DND-41 (cell line): ENCODE results near the gene NEMP2.

Experiments
- ATAC-seq: fragments of 200-7000 bp; cut with Tn5 transposase; 3 replicates; pipeline ENCODE4 v1.9.1; 2021; ENCODE audit warnings: low read depth; ENCODE audit not compliant: insufficient read depth
- DNase-seq: peaks from one replicate; pipeline ENCODE4 v3.0.0-alpha.2; 2020
- H2AFZ ChIP-seq: 2 replicates; pipeline ENCODE4 v1.6.0; 2012; ENCODE audit warnings: low read depth, low read length
- H3K27ac ChIP-seq: 2 replicates; pipeline ENCODE4 v1.5.1; 2012; ENCODE audit warnings: low read length, inconsistent platforms
- H3K27me3 ChIP-seq: fragments of 200-600 bp; sonication (generic); 2 replicates; pipeline ENCODE4 v1.6.0; 2012; ENCODE audit warnings: low read length, mild to moderate bottlenecking, inconsistent platforms; ENCODE audit not compliant: insufficient read depth, poor library complexity
- H3K36me3 ChIP-seq: 2 replicates; pipeline ENCODE4 v1.5.1; 2012; ENCODE audit warnings: low read length, inconsistent platforms; ENCODE audit not compliant: insufficient read depth
- H3K4me1 ChIP-seq: 2 replicates; pipeline ENCODE4 v1.5.1; 2012; ENCODE audit warnings: mild to moderate bottlenecking, low read length; ENCODE audit not compliant: insufficient read depth
- H3K4me2 ChIP-seq: 2 replicates; pipeline ENCODE4 v1.6.0; 2012; ENCODE audit warnings: mild to moderate bottlenecking, moderate library complexity, low read length, inconsistent platforms; ENCODE audit not compliant: insufficient read depth
- H3K4me3 ChIP-seq, 2 experiments: fragments of 200-600 bp in 1 of 2; shearing (Covaris generic) in 1 of 2; 2 replicates each; pipeline ENCODE4 v1.5.1; 2012 to 2016; ENCODE audit warnings: inconsistent platforms in 2 of 2, low read length in 2 of 2, mild to moderate bottlenecking in 2 of 2, low read depth in 1 of 2, moderate library complexity in 1 of 2
- H3K79me2 ChIP-seq: 2 replicates; pipeline ENCODE4 v1.6.0; 2012; ENCODE audit warnings: low read length, inconsistent platforms; ENCODE audit not compliant: insufficient read depth
- H3K9ac ChIP-seq: 2 replicates; pipeline ENCODE4 v1.6.0; 2012; ENCODE audit warnings: low read depth, mild to moderate bottlenecking, inconsistent platforms, low read length, moderate library complexity
- H3K9me3 ChIP-seq: 2 replicates; pipeline ENCODE4 v1.5.1; 2012; ENCODE audit warnings: low read length, moderate library complexity, mild to moderate bottlenecking, inconsistent platforms; ENCODE audit not compliant: insufficient read depth, severe bottlenecking
- H4K20me1 ChIP-seq: 2 replicates; pipeline ENCODE4 v1.6.0; 2012; ENCODE audit warnings: low read length; ENCODE audit not compliant: insufficient read depth
- CTCF ChIP-seq: IDR thresholded peaks from 2 replicates; pipeline ENCODE4 v1.5.1; 2012; ENCODE audit warnings: borderline replicate concordance, low read length, moderate library complexity, mild to moderate bottlenecking; ENCODE audit not compliant: poor library complexity, severe bottlenecking; ENCODE audit errors: extremely low read depth
- EZH2 ChIP-seq: IDR thresholded peaks from 3 replicates; pipeline ENCODE4 v1.6.1; 2012; ENCODE audit warnings: borderline replicate concordance, low read depth, mild to moderate bottlenecking, moderate library complexity, low read length, inconsistent platforms; ENCODE audit not compliant: severe bottlenecking

NEMP2 gene

GRCh38 chr2:190538201-190538600, 3.7 kb upstream of the NEMP2 start:
- TF ChIP-seq EZH2 (no peak), CTCF (no peak)
- Histone ChIP-seq H3K4me1 (peaks cover 20% of the 10 kb centered on the region), H3K4me2 (no peak overlapping the region), H3K9ac (no peak overlapping the region), H2AFZ (no peak overlapping the region), H3K79me2 (peaks cover 37% of the 10 kb centered on the region), H4K20me1 (no peaks in the 10 kb centered on the region), H3K27ac (no peak overlapping the region), H3K36me3 (peaks cover 6% of the 10 kb centered on the region), H3K4me3 (no peak overlapping the region), H3K27me3 (no peaks in the 10 kb centered on the region), H3K9me3 (peaks cover 33% of the 10 kb centered on the region)
- ATAC-seq (no peak), DNase-seq (no peak)

DNA sequence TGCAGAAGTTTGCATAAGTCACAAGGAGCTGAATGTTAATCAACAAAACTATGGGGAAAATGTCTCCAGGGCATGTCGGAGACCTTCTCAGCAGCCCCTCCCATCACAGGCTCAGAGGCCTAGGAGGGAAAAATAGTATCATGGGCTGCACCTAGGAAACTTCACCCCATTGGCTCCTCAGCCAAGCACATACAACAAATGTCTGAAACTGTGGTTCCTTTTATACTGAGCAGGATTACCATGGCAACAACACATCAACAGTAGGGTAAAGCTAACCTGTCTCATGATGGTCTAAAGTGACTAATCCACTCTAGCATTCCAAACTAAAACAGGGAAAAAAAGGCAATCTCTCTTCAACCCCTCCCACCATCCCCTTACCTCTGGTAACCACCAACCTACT, 3.2 kb upstream of the NEMP2 start:
- TF ChIP-seq EZH2 = no peak
- TF ChIP-seq CTCF = no peak
- peaks cover 6% of the 10 kb centered on the region for H3K36me3 ChIP-seq
- H3K4me3 ChIP-seq = no peak overlapping the region
- no peak overlapping the region for H3K9ac ChIP-seq
- H3K27me3 ChIP-seq = no peaks in the 10 kb centered on the region
- H3K9me3 ChIP-seq = peaks cover 33% of the 10 kb centered on the region
- H3K27ac ChIP-seq = no peak overlapping the region
- ATAC-seq = no peak
- H4K20me1 ChIP-seq = no peaks in the 10 kb centered on the region
- H3K79me2 ChIP-seq = peaks cover 41% of the 10 kb centered on the region
- no peak for DNase-seq
- H3K4me1 ChIP-seq = peaks cover 24% of the 10 kb centered on the region
- H3K4me2 ChIP-seq = no peak overlapping the region
- H2AFZ ChIP-seq = no peak overlapping the region

DNA sequence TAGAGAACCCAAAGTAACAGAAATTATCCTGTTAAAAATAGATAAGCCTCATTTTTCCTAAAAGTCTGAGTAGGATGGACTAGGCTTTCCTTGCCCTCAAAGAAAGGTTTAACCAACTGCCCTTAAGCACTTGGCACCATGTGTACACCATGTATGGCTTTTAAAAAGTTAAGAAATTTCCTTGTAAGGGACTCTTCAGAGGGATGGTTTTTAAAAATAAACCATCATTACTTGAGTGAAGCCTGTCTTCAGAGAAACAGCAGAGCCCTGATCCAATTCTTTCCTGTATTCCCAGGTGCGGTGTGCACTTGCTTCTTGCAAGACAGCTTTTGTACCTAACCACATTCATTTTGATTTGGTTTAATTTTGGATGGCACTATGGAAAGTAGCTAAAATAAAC, 1.1 kb upstream of the NEMP2 start:
- no peak for DNase-seq
- peak overlapping the region; percentile 94 for H3K27ac ChIP-seq

More for the DNA sequence above, 1.1 kb upstream of the NEMP2 start:
- TF ChIP-seq CTCF (no peak), EZH2 (no peak)
- peaks cover 37% of the 10 kb centered on the region for H3K4me1 ChIP-seq
- peak overlapping the region; percentile 70 for H3K4me2 ChIP-seq
- H3K9ac ChIP-seq = peak overlapping the region; percentile 71
- peaks cover 58% of the 10 kb centered on the region for H3K79me2 ChIP-seq
- H3K9me3 ChIP-seq = peaks cover 22% of the 10 kb centered on the region
- H2AFZ ChIP-seq = no peak overlapping the region
- peaks cover 6% of the 10 kb centered on the region for H3K36me3 ChIP-seq
- no peak for ATAC-seq
- H3K4me3 ChIP-seq = peak overlapping the region; percentile 27 to 63; a peak in 3 of 4 replicates
- H4K20me1 ChIP-seq = no peaks in the 10 kb centered on the region
- H3K27me3 ChIP-seq = no peaks in the 10 kb centered on the region
